Left forelimb (tissue), 1 donor: ENCODE results near the gene NFIA.

Source experiments
- DNase-seq: peaks from one replicate; pipeline ENCODE4 v3.0.0-alpha.2; 2018; ENCODE audit warnings: low spot score

Gene NFIA

GRCh38 chr1:61130338-61131000, 48.1 kb downstream of the NFIA start:
- no peak for DNase-seq

- no peak for DNase-seq
Measured at GRCh38 chr1:61131248-61131647, 48.9 kb downstream of the NFIA start.

- no peak for DNase-seq
Measured at GRCh38 chr1:61131716-61132115, 49.4 kb downstream of the NFIA start.

- DNase-seq, result no peak
Measured at GRCh38 chr1:61132176-61132638, 49.8 kb downstream of the NFIA start.

- DNase-seq, result no peak
Measured at GRCh38 chr1:61132645-61133334, 50.4 kb downstream of the NFIA start.

- DNase-seq, result no peak
Measured at GRCh38 chr1:61133335-61134019, 51.1 kb downstream of the NFIA start.

GRCh38 chr1:61135291-61135690, 52.9 kb downstream of the NFIA start:
- DNase-seq, result no peak

GRCh38 chr1:61138305-61138704, 55.9 kb downstream of the NFIA start:
- DNase-seq, result no peak

- DNase-seq, result no peak
Measured at GRCh38 chr1:61138921-61139774, 56.8 kb downstream of the NFIA start.

- no peak for DNase-seq
Measured at GRCh38 chr1:61139775-61140549, 57.6 kb downstream of the NFIA start.

GRCh38 chr1:61140778-61141177, 58.4 kb downstream of the NFIA start:
- DNase-seq, result no peak

- no peak for DNase-seq
Measured at GRCh38 chr1:61141288-61142042, 59.1 kb downstream of the NFIA start.

GRCh38 chr1:61142043-61142440, 59.7 kb downstream of the NFIA start:
- no peak for DNase-seq

- DNase-seq, result no peak
Measured at GRCh38 chr1:61142726-61143500, 60.6 kb downstream of the NFIA start.

- no peak for DNase-seq
Measured at GRCh38 chr1:61143821-61144424, 61.6 kb downstream of the NFIA start.

GRCh38 chr1:61149010-61149860, 66.9 kb downstream of the NFIA start:
- no peak for DNase-seq

- no peak for DNase-seq
Measured at GRCh38 chr1:61151565-61151964, 69.2 kb downstream of the NFIA start.

GRCh38 chr1:61152066-61152465, 69.7 kb downstream of the NFIA start:
- no peak for DNase-seq
